ENCODE data around the gene SURF4. TPM values are rescaled to one million over a fixed set of nuclear protein-coding genes. Genes with fewer than 3 reads are reported as not detected.

The SURF4 gene
- polyA plus RNA-seq, 1 experiment, result 296 TPM

GRCh38 chr9:133333011-133333410 lies 42.8 kb downstream of the SURF4 start:
- POLR2A ChIA-PET, result no interaction called here

GRCh38 chr9:133332381-133332730 lies 43.5 kb downstream of the SURF4 start:
- ChIA-PET CTCF (no interaction called here), POLR2A (no interaction called here)
- DNase-seq (ENCODE audit: low read depth, low spot score), result no peak
- no peaks in the 10 kb centered on the region for H3K27me3 ChIP-seq (ENCODE audit: control insufficient read depth, insufficient read depth, low read length)
- no peak overlapping the region for H3K4me3 ChIP-seq (ENCODE audit: low read depth, low read length)
- H3K9me3 ChIP-seq (ENCODE audit: control insufficient read depth, insufficient read depth, low read length), result no peaks in the 10 kb centered on the region
- no peak for TF ChIP-seq CTCF (IDR thresholded peaks at IDR 0.05; ENCODE audit: low read depth, low read length)
- no peak overlapping the region for H3K27ac ChIP-seq (ENCODE audit: low read depth, low read length)

More at GRCh38 chr9:133333011-133333410, 42.8 kb downstream of the SURF4 start:
- no peaks in the 10 kb centered on the region for H3K9me3 ChIP-seq (ENCODE audit: control insufficient read depth, insufficient read depth, low read length)
- no peak overlapping the region for H3K27ac ChIP-seq (ENCODE audit: low read depth, low read length)
- CTCF ChIA-PET, result interaction anchor here (1.5 kb wide), 1 partner anchor 147 kb away, joined by 4 read pairs; no protein-coding TSS in a partner anchor
- H3K4me3 ChIP-seq (ENCODE audit: low read depth, low read length), result no peak overlapping the region
- no peaks in the 10 kb centered on the region for H3K27me3 ChIP-seq (ENCODE audit: control insufficient read depth, insufficient read depth, low read length)
- no peak for TF ChIP-seq CTCF (IDR thresholded peaks at IDR 0.05; ENCODE audit: low read depth, low read length)
- DNase-seq (ENCODE audit: low read depth, low spot score), result no peak

DNA sequence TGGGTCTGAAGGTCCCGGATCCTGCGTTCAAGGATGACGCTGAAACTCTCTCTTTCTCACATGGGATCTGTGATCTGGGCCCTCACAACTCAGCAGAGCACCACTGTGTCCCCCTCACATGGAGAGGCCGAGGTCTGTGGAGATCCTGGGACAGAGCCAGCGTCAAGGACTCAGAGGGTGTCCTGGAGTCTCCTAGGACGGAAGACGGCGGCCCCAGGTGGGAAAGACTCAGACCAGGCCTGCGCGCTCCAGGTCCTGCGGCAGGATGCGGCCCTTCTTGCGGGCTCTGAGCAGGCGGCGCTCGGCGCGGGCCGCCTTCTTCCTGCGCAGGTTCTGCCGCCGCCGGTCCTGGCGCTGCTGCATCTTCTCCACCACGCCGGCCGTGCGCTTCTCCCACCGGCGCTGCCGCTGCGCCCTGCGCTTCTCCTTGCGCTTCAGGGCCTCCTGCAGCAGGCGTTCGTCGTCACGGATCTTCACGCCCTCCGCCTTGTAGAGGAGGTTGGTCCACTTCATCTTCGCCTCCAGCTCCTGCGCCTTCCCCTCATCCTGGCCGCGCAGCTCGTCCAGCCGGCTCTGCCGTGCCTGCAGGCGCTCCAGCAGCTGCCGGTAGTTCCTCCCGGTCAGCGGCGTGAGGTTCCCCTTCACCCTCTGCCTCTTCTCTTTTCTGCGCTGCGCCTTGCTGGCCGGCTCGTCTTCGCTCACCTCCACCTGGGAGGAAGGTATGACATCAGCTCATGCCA lies 44.0 kb downstream of the SURF4 start:
- no peaks in the 10 kb centered on the region for H3K9me3 ChIP-seq (ENCODE audit: control insufficient read depth, insufficient read depth, low read length)
- POLR2A ChIA-PET, result no interaction called here
- no peak overlapping the region for H3K4me3 ChIP-seq (ENCODE audit: low read depth, low read length)
- CTCF ChIA-PET, result no interaction called here
- no peak for TF ChIP-seq CTCF (IDR thresholded peaks at IDR 0.05; ENCODE audit: low read depth, low read length)
- no peak for DNase-seq (ENCODE audit: low read depth, low spot score)
- H3K27ac ChIP-seq (ENCODE audit: low read depth, low read length), result no peak overlapping the region
- no peaks in the 10 kb centered on the region for H3K27me3 ChIP-seq (ENCODE audit: control insufficient read depth, insufficient read depth, low read length)

DNA sequence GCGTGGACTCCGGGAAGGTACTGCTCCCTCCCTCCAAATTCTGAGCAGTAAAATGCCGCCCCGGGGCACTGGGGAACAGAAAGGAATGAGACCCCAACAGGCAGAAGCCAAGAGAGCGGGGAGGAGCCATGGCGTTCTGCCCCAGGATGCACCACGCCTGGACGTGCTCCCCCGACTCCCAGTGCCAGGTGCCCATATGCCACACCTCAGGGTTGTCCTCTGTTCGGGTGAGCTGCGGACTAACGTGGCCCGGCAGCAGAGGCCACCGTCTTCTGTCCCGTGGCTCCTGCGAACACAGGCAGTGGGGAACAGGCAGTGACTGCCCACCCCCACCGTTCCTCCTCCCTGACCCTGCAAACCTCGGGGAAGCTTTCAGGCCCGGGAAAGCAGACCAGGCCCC lies 44.6 kb downstream of the SURF4 start:
- ChIA-PET CTCF (interaction anchor here (1.2 to 2.0 kb wide), 2 partner anchors 92 to 145 kb away, joined by 4 to 12 read pairs; no protein-coding TSS in a partner anchor), POLR2A (interaction anchor here (0.8 kb wide), 1 partner anchor 17 kb away, joined by 3 read pairs; the partner anchor contains the start of genes MED22 and RPL7A)
- Histone ChIP-seq H3K9me3 (ENCODE audit: control insufficient read depth, insufficient read depth, low read length) (no peaks in the 10 kb centered on the region), H3K27me3 (ENCODE audit: control insufficient read depth, insufficient read depth, low read length) (no peaks in the 10 kb centered on the region), H3K4me3 (ENCODE audit: low read depth, low read length) (no peak overlapping the region), H3K27ac (ENCODE audit: low read depth, low read length) (no peak overlapping the region)
- DNase-seq (ENCODE audit: low read depth, low spot score), result no peak
- TF ChIP-seq CTCF (IDR thresholded peaks at IDR 0.05; ENCODE audit: low read depth, low read length), result no peak
